GM12892 (cell line): ENCODE data around the gene SLC46A3.

ENCODE experiments used
- POLR2A ChIP-seq: IDR thresholded peaks from 2 replicates; pipeline ENCODE4 v1.6.1; 2011; ENCODE audit warnings: low read depth, low read length, control low read depth
- POLR2AphosphoS5 ChIP-seq: IDR thresholded peaks from 2 replicates; pipeline ENCODE4 v1.6.1; 2011; ENCODE audit warnings: low read depth, low read length, control low read depth

DNA sequence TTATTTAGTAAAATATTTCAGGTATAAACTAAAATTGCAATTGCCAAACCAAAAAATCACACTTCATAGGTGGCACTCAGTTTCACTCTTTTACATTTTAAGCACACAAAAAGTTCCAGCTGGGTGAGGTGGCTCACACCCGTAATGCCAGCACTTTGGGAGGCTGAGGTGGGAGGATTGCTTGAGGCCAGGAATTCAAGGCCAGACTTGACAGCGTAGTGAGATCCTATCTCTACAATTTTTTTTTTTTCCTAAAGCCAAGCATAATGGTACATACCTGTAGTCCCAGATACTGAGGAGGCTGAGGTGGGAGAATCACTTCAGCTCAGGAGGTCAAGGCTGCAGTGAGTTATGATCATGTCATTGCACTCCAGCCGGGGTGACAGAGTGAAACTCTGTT, 20.6 kb upstream of the SLC46A3 start:
- no peak for TF ChIP-seq POLR2AphosphoS5
- no peak for TF ChIP-seq POLR2A
